ENCODE data around the gene RBM22.

Gene RBM22

DNA sequence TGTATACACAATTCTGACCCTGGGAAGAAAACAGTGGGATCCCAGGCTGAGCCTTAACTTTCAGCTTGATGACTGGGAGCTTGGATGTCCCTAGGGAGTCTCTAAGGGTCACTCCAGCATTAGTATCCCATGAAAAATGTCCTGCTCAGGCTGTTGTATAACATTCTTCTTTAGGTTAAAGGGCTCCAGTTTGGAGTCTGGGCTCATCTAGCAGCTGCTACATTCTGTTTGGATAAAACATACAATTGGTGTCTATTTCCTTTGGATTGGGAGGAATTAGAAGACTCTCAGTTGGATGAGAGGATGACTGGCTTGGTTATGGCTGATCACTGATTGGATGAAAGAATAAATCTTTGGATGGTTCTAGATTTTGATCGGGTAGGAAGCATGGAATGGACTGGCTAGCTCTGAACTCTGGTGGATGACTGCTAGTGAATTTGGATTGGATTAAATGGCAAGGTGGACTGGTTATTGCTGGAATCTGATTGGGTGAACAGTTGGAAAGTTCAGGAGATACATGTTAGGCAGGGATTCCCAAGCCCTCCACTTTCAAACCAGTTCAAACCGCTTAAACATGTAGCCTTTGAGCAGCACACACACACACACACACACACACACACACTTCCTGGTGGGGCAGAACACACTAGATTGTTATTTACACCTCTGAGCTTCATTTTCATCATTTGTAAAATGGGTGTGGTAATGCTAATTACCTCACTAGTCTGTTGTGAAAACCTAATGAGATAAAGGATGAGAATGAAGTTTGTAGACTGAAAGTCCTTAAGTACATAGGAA, 46.9 kb downstream of the RBM22 start:
- in situ Hi-C loops (cut with HindIII; ENCODE audit: low sequenced_read_pairs): loop anchor here (10.0 kb wide), 1 partner anchor 99 kb away; no protein-coding TSS in a partner anchor

DNA sequence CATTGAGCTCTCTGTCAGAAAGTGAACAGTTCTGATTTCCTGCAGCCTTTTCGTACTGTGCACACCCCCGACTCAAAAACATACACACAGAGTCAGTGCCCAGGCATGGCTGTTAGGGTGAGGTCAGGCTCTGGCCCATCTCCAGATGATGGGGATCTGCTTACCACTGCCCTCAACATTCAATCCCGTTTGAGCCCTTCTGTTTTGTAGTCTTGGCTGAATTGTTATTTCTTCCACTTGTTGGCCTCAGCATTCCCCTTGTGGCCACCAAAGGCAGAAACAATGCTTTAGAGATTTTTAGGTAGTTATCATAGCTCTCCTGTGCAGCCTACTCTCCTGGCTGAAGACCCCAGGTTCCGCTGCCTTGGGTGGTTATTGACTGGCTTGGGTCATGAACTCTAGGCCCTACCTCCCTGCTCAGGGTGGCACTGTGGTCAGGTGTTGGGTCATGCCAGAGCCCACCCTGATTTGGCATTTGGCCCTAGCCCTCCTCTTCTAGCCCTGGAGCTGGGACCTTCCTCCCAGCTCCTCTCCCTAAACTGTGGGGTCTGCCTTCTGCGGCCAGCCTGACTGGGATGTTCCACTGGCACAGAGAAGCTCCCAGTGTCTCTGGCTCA, 47.6 kb downstream of the RBM22 start:
- in situ Hi-C loops (cut with HindIII; ENCODE audit: low sequenced_read_pairs): loop anchor here (10.0 kb wide), 1 partner anchor 98 kb away; no protein-coding TSS in a partner anchor

DNA sequence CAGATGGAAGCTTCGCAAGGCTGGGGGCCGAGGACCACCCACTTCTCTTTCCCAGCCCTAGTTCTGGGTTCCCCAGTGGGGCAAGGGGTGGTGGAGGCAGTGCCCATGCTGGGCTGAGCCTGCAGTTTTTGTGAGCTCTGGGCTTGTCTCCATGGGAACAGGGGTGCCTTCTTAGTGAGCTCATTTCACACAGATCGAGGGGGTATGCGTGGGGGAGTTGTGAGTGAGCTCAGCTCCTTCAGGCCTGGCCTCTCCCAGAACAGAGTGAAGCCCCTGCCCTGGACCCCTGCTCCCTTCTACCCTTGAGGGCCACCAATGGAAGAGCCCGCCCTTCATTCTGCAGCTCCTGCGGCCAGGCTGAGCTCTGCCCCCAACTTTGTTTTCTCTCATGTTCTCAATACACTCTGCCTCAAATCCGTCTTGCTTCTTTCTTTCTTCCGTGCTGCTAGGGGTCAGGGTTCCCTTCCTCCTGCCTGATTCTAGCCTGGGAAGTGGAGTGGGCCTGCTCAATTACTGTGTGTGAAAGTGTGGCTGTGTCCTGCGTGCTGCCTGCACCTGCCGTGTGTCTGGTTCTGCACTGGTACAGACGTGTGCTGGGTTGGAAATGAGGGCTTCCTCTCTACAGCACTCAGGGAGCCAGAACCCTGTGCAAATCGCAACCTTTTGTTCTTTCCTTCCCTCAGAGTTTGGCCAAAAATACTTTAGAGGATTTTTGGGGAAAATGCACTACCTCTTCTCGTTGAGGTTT, 48.8 kb downstream of the RBM22 start:
- in situ Hi-C loops (cut with HindIII; ENCODE audit: low sequenced_read_pairs): loop anchor here (10.0 kb wide), 1 partner anchor 97 kb away; no protein-coding TSS in a partner anchor

DNA sequence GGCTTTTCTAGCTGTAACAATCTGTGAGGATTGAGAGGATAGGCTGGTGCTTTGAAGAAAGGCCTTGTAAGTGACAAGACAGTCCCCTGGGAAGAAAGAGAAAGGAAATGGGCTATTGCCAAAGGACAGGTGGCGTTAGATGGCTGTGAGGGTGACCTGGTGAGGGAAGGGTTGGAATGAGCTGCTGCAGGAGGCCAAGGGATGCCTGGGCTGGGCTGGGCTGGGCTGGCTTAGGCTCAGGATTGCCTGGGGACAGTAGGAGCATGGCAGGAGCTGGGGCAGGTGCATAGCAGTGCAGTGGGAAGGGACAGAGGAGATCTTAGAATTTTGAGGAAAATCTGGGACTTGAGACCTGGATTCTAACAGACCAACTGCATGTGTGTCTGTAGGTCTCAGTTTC, 49.5 kb downstream of the RBM22 start:
- in situ Hi-C loops (cut with HindIII; ENCODE audit: low sequenced_read_pairs): loop anchor here (10.0 kb wide), 1 partner anchor 97 kb away; no protein-coding TSS in a partner anchor

DNA sequence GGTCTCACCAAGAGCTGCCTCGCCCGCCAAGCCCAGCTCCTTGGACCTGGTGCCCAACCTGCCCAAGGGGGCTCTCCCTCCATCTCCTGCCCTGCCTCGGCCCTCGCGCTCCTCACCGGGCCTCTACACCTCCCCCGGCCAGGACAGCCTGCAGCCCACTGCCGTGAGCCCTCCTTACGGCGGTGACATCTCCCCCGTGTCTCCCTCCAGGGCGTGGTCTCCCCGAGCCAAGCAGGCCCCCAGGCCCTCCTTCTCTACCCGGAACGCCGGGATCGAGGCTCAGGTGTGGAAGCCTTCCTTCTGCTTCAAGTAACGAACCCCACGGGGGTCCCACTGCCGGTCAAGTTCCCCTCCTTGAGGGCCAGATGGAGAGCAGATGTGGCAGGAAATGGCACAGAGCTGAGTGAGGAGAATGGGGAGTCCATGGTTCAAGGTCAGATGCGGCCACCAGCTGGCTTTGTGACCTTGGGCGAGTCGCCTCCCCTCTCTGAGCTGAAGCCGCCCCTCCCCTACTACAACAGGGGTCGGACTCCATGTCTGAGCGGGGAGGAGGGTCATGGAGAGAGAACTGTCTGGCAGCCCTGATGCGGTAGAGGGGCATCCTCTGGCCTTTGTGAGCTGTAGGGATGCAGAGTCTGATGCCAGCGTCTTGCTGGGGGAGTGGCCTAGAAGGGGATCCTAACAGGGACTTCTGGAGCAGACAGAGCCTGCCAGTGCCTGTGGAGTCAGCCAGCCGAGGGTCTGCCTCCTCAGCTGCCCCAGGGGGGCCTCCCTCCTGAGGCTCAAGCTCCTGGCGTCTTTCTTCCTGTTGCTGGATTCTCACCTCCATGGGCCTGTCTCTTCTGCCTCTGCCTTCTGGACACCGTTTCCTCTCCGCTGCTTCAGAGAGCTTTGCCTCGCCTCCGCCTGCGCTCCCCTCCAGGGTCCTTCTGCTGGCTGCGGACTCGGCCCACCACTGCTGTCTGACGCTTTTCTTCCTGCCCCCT, 50.5 kb downstream of the RBM22 start:
- in situ Hi-C loops (cut with HindIII; ENCODE audit: low sequenced_read_pairs): loop anchor here (10.0 kb wide), 1 partner anchor 96 kb away; no protein-coding TSS in a partner anchor

DNA sequence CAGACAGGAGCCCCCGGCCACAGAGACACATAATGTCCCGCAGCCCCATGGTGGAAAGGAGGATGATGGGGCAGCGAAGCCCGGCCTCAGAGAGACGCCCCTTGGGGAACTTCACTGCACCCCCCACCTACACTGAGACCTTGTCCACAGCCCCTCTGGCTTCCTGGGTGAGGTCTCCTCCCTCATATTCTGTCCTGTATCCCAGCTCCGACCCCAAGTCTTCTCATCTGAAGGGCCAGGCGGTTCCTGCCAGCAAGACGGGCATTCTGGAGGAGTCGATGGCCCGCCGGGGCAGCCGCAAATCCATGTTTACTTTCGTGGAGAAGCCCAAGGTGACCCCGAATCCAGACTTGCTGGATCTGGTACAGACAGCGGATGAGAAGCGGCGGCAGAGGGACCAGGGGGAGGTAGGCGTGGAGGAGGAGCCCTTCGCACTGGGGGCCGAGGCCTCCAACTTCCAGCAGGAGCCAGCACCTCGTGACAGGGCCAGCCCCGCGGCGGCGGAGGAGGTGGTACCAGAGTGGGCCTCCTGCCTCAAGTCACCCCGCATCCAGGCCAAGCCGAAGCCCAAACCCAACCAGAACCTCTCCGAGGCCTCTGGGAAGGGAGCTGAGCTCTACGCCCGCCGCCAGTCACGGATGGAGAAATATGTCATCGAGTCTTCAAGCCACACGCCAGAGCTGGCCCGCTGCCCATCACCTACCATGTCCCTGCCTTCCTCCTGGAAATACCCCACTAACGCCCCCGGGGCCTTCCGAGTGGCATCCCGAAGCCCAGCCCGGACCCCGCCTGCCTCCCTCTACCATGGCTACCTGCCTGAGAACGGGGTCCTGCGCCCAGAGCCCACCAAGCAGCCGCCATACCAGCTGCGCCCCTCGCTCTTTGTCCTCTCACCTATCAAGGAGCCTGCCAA, 51.5 kb downstream of the RBM22 start:
- in situ Hi-C loops (cut with HindIII; ENCODE audit: low sequenced_read_pairs): loop anchor here (10.0 kb wide), 1 partner anchor 95 kb away; no protein-coding TSS in a partner anchor

DNA sequence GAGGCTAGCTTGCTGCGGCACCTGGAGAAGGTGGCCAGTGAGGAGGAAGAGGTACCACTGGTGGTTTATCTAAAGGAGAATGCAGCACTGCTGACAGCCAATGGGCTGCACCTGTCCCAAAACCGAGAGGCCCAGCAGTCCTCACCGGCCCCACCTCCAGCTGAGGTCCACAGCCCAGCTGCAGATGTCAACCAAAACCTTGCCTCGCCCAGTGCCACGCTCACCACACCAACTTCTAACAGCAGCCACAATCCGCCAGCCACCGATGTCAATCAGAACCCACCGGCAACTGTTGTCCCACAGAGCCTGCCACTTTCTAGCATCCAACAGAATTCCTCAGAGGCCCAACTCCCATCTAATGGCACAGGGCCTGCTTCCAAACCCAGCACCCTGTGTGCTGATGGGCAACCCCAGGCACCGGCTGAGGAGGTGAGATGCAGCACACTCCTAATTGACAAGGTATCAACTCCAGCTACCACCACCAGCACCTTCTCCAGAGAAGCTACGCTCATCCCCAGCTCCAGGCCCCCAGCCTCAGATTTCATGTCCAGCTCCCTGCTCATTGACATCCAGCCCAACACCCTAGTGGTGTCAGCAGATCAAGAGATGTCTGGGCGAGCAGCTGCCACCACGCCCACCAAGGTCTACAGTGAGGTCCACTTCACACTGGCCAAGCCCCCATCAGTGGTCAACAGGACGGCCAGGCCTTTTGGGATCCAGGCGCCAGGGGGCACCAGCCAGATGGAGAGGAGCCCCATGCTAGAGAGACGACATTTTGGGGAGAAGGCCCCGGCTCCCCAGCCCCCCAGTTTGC, 52.4 kb downstream of the RBM22 start:
- in situ Hi-C loops (cut with HindIII; ENCODE audit: low sequenced_read_pairs): no loop called here

DNA sequence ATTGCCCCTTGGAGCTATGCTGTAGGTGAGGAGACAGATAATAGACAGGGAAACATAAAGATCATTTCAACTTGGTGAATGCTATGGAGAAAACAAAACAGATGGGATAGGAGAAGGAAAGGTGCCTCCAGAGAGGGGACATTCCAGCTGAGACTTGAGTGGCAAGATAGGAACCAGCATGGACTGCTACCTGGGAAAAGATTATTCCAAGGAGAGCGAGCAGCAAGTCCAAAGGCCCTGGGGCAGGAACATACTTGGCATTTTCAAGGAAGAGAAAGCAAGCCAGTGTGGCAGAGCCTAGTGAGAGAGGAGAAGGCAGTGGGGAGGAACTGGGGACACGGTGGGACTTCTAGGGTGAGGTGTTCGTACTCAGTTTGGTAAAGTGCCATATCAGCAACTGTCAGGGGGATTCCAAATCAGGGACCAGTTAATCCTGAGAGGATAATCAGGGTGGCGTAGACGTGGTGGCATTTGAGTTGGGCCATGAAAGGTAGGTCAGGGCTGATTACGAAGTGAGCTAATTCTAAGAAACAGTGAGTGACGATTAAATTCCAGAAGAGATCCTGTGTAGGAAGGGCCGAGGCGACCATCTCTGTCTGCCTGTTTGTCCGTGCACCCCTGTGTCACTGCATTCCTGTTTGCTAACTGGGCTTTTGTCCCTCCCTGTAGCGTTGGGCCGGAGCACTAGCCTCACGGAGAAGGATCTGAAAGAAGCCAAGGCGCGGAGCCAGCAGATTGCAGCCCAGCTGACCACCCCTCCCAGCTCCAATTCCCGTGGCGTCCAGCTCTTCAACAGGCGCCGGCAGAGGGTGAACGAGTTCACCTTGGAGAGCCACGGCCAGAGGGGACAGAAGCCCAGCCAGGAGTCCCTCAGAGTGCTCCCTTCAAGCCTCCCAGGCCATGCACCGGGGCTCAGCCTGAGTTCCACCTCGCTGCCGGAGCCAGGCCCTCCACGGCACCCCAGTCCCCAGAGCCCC, 53.3 kb downstream of the RBM22 start:
- in situ Hi-C loops (cut with HindIII; ENCODE audit: low sequenced_read_pairs): no loop called here

DNA sequence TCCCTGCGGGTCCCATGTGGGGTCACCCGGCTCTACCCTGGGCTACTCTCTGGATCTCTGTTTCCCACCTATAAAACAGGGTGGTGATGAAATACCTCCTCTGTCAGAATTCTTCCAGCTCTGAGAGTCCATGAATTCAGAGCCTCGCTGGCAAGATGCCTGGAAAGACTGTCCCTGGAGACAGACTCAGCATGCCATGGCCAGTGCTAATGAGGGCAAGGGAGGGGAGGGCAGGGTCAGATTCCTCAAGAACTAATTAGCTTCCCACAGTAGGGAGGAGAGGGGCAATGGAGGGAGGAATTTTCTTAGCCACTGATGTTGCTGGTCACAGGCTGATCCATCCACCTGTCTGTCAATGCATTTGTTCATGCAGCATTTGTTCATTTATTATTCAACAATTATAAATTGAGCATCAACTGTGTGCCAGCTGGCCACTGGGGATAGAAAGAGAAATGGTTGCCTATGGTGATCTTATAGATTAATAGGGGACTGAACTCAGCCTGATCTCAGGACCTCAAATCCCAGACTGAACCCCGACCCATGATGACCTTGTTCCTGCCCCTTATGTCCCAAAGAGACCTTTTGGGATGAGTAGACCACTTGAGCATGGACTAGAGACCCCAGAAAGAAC, 55.7 kb downstream of the RBM22 start:
- in situ Hi-C loops (cut with HindIII; ENCODE audit: low sequenced_read_pairs): no loop called here

DNA sequence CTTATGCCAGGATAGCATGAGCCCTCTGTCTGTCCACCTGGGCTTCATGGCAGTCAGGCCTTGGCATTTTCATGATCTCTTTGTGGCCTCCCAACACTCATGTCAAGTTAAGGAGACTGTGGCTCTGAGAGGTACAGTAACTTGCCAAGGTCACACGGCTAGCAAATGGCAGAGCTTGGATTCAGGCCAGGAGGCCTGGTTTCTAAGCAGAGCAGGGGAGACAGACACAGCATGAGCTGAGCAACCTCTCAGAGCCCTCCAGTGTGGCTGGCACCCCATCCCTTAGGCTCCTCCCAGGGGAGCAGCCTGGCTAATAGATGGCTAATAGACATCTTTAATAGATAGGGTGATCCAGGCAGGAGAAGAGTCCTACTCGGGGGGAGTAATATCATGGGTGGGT, 56.3 kb downstream of the RBM22 start:
- in situ Hi-C loops (cut with HindIII; ENCODE audit: low sequenced_read_pairs): no loop called here

DNA sequence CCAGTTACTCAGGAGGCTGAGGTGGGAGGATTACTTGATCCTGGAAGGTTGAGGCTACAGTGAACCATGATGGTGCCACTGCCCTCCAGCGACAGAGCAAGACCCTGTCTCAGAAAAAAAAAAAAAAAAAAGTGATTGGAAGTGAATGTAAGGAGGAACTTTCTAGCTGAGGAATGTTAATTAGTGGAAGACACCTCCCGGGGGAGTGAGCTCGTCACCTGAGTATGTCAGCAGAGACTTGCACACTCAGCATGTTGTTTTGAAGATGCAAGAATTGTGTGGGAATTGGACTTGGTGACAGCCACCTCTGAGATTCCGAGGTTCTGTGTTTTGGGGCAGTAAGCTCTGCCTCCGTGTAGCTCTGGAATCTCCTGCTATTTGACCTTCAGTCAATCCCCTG, 56.8 kb downstream of the RBM22 start:
- in situ Hi-C loops (cut with HindIII; ENCODE audit: low sequenced_read_pairs): no loop called here

DNA sequence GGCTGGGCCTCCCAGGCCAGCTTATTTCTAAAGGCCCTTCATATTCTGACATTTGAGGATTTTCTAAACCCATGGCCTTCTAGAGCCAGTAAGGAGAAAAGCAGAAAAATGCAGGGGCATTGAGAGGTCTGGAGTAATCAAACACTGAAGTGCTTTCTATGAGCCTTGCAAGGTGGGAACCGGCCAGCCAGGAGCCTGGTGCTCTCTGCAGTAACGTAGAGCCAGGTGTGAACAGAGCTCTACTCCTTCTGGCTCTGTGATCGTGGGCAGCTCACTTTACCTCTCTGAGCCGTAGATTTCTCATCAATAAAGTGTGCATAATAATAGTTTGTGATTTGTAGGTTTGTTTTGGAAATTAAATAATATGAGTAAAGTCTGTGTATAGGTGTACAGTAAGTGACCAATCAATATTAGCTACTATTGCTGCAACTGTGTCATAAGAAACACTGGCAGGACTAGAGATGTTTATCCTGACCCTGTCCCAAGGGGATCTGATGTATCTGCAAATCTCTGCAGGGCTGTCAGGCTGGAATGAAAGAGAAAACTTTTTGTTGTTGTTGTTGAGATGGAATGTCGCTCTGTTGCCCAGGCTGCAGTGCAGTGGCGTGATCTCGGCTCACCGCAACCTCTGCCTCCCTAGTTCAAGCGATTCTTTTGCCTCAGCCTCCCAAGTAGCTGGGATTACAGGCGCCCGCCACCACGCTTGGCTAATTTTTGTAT, 57.7 kb downstream of the RBM22 start:
- in situ Hi-C loops (cut with HindIII; ENCODE audit: low sequenced_read_pairs): no loop called here

DNA sequence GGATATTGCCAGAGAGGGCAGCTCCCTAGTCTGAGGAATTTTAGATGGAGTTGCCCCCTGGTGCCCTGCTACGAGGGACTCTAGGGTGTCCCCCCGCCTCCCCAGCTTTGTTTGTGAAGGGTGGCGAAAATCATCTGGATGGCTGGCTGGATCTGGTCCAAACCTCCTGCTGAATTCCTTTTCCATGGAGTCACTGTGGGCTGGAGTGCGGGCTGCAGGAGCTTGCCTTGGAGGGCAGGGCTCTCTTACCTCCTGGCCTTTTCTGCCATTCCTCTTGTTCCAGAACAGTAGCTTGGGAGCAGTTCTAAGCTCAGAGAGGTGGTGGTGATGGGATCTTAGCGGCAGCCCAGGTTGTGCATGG, 58.3 kb downstream of the RBM22 start:
- in situ Hi-C loops (cut with HindIII; ENCODE audit: low sequenced_read_pairs): no loop called here

DNA sequence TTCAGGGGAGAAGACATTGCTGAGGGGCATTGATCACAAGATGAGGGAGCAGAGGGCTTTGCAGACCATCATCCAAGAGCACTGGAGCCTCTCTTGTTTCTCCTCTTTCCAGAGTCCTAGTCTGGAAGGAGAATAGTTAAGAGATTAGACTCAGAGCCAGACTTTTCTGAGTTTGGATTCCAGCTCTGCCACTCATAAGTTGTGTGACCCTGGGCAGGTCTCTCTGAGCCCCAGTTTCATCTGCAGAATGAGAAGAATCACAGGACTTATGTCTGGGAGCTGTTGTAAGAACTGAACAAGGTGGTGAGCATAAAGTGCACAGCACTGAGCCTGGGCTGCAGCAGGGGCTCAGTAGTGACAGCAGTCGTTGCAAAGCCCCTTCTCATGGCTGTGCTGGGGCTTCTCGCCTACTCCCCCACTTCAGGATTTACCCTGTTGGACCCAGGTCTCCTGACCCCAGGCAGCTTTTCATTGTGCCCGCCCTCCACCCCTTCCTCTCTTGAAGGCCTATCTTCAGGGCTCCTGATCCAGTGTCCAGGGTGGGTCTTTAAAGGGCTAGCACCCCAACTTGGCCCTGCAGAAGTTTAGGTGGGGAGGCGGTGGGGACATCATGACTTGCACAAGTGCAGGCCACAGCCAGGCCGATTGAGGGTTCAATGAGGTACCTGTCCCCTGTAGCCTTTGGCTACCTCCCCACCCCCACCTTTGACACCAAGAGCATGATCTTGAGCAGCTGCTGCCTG, 58.9 kb downstream of the RBM22 start:
- in situ Hi-C loops (cut with HindIII; ENCODE audit: low sequenced_read_pairs): no loop called here

DNA sequence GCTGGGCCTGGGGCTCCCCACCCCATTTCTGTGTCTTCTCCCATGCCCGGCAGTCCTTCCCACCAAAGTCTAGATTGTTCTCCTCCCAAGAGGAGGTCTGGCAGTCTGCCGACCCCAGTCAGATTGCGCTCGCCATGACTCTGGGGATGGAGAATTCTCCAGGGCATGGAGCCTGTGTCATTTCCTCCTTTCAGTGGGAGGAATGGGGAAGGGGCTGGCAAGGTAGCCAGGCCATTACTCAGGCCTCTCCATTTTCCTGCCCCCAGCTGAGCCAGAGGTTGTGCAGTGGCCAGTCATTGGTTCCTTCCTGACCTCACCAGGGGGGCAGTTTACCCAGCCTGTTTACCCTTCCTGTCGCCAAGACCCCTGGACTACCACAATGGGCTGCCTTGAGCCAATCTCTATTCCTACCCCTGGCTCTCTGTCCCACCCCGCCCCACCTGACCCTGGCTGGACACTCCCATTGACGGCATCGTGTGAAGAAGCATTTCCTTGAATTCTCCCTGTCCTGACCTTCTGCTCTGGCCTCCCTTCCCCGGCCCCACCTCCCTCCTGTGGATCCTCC, 59.8 kb downstream of the RBM22 start:
- in situ Hi-C loops (cut with HindIII; ENCODE audit: low sequenced_read_pairs): no loop called here

All from DLD1 (cell line).